K562 (cell line): Measurements from ENCODE around the gene NUB1. TPM values are rescaled to one million over a fixed set of nuclear protein-coding genes. Genes with fewer than 3 reads are reported as not detected.

Source experiments
- EP300 ChIP-seq: IDR thresholded peaks from 2 replicates; pipeline ENCODE4 v1.6.1; 2012; ENCODE audit warnings: low read length, improper control_type of control experiment
- ILK ChIP-seq: fragments of 450-650 bp; IDR thresholded peaks from 2 replicates; pipeline ENCODE4 v1.6.1; 2016; ENCODE audit warnings: missing genetic modification characterization, low read depth, mild to moderate bottlenecking, missing compliant biosample characterization, moderate library complexity, borderline replicate concordance
- KDM1A ChIP-seq, 2 experiments: fragments of 450-650 bp; IDR thresholded peaks; 2 replicates each; pipeline ENCODE4 v1.6.1; 2016; ENCODE audit warnings: mild to moderate bottlenecking in 2 of 2
- NCOA4 ChIP-seq: fragments of 450-650 bp; IDR thresholded peaks from 2 replicates; pipeline ENCODE4 v1.6.1; 2018; ENCODE audit warnings: mild to moderate bottlenecking; ENCODE audit not compliant: partially characterized antibody
- PHF20 ChIP-seq: fragments of 450-650 bp; IDR thresholded peaks from 2 replicates; pipeline ENCODE4 v1.6.1; 2018; ENCODE audit not compliant: partially characterized antibody
- TAL1 ChIP-seq: fragments of 450-650 bp; IDR thresholded peaks from 2 replicates; pipeline ENCODE4 v1.6.1; 2016; ENCODE audit warnings: mild to moderate bottlenecking
- ZEB2 ChIP-seq: fragments of 450-650 bp; IDR thresholded peaks from 2 replicates; pipeline ENCODE4 v1.6.1; 2016
- ZNF57 ChIP-seq: fragments of 450-650 bp; formaldehyde crosslinking; IDR thresholded peaks from 2 replicates; pipeline ENCODE4 v1.4.0; 2020; ENCODE audit warnings: mild to moderate bottlenecking, moderate library complexity
- polyA plus RNA-seq, 8 experiments: library from polyadenylated mRNA; depleted of rRNA in 4 of 8; stranded (reverse) in 5 of 8; unstranded in 3 of 8; fragments of >200 nt; fragmentation: Nextera tagmentation in 2 of 8; fragmentation: Illumina TruSeq in 1 of 8; extraction: Ambion mirVana in 2 of 8; extraction: Trizol in 1 of 8; gene quantifications; 2 replicates each; pipeline versions ENCODE4 v1.2.1 to v1.2.3, GENCODE V29; 2011 to 2014; ENCODE audit warnings: inconsistent platforms in 1 of 8, missing spikeins in 1 of 8
- total RNA-seq, 7 experiments: library from RNA; depleted of rRNA in 6 of 7; stranded (reverse); fragments of >200 nt in 6 of 7; fragmentation: Illumina TruSeq in 2 of 7; extraction: Trizol in 2 of 7; gene quantifications; 2 replicates each; pipeline versions ENCODE4 v1.2.1 to v1.2.3, GENCODE V29; 2011 to 2021; ENCODE audit warnings: low replicate concordance in 1 of 7
- TF ChIP-seq, protein P1 (sequence below), 2 experiments: fragments of 450-650 bp; IDR thresholded peaks; 2 replicates each; pipeline ENCODE4 v1.6.1; 2016; ENCODE audit warnings: mild to moderate bottlenecking in 2 of 2, borderline replicate concordance in 1 of 2, low read depth in 1 of 2, moderate library complexity in 1 of 2
- TF ChIP-seq, protein P2 (sequence below), 2 experiments: fragments of 450-650 bp in 1 of 2; sonication (generic) in 1 of 2; formaldehyde crosslinking in 1 of 2; IDR thresholded peaks; 2 replicates each; pipeline versions ENCODE4 v1.7.1 to v1.9.0; 2016 to 2022; ENCODE audit warnings: inconsistent platforms in 1 of 2, mild to moderate bottlenecking in 1 of 2, missing genetic modification reagents in 1 of 2

Gene NUB1
- total and polyA plus RNA-seq, 9 of the 15 experiments (the other 6 are each of a cell fraction or from before 2014, with no cell fraction given), result 43.2 to 159 (median 85.2) TPM

DNA sequence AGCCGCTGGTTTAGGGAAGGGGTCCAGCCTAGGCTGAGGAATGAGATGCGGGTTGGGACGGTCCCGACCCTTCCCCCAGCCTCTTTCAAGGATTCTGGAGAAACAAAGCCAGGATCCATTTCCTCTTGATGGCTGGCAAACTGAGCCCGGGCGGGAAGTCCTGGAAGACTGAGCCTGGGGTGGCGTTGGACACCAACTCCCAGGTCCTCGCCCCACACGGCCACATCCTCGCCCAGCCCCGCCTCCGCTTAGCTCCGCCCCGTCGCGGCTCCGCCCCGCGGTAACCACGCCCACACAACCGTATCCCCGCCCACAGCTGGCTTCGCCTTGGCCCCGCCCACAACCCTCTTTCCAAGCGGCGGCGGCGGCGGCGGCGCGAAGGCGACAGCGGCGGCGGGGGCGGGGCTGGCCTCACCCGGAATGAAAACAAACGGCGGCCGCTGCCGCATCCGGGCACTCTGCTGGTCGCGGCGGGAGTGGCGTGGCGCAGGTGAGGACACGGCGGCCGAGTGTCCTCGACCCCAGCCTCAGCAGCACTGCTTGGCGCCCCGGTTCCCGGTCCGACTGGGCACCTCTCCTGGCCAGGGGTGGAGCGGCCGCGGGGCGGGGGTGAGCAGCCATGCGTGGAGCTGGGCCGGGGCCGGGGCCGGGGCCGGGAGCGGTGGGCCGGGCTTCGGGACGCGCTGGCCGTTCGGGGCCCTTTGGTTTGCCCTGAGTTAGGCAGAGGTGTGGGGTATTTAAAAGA, at the start of gene NUB1 (continued):
- TF ChIP-seq, protein P1, sequence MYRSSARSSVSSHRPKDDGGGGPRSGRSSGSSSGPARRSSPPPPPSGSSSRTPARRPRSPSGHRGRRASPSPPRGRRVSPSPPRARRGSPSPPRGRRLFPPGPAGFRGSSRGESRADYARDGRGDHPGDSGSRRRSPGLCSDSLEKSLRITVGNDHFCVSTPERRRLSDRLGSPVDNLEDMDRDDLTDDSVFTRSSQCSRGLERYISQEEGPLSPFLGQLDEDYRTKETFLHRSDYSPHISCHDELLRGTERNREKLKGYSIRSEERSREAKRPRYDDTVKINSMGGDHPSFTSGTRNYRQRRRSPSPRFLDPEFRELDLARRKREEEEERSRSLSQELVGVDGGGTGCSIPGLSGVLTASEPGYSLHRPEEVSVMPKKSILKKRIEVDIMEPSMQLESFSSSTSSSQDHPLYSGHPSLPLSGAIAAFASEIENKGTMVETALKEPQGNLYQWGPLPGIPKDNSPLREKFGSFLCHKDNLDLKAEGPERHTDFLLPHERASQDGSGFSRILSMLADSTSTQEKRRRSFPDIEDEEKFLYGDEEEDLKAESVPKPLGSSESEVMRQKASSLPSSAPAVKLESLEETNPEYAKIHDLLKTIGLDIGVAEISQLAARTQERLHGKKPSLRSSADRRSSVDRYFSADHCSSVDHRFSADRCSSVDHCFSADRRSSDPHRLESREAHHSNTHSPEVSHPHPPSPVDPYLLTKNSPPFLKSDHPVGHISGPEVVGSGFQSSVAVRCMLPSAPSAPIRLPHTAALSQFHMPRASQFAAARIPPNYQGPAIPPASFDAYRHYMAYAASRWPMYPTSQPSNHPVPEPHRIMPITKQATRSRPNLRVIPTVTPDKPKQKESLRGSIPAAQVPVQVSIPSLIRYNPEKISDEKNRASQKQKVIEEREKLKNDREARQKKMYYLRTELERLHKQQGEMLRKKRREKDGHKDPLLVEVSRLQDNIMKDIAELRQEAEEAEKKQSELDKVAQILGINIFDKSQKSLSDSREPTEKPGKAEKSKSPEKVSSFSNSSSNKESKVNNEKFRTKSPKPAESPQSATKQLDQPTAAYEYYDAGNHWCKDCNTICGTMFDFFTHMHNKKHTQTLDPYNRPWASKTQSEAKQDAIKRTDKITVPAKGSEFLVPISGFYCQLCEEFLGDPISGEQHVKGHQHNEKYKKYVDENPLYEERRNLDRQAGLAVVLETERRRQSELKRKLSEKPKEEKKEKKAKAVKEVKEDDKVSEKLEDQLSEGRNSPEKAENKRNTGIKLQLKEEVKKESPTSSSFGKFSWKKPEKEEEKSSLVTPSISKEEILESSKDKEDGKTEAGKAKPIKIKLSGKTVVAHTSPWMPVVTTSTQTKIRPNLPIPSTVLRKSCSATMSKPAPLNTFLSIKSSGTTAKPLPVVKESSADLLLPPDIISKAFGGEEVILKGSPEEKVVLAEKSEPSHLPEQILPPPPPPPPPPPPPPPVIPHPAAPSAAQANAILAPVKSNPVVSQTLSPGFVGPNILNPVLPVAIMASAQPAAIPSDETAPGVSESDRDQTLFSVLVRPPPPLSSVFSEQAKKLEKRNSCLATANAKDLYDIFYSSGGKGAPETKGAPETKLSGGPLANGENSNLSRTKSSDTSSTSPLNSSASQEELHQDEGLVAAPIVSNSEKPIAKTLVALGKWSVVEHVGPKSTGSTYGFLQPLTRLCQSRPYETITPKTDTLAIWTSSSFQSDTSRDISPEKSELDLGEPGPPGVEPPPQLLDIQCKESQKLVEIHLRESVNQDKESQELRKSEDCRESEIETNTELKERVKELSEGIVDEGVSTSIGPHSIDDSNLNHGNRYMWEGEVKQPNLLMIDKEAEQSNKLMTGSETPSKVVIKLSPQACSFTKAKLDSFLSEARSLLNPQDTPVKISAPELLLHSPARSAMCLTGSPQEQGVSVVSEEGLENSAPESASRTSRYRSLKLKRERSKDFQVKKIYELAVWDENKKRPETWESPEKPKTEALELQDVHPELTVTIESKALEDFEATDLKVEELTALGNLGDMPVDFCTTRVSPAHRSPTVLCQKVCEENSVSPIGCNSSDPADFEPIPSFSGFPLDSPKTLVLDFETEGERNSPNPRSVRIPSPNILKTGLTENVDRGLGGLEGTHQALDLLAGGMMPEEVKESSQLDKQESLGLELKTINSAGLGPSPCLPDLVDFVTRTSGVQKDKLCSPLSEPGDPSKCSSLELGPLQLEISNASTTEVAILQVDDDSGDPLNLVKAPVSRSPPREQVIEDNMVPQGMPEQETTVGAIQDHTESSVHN (IDR thresholded peaks at IDR 0.05; ENCODE audit: borderline replicate concordance in 1 of 2, low read depth in 1 of 2), result no peak
- TF ChIP-seq KDM1A (IDR thresholded peaks at IDR 0.05) (no peak), ILK (tag) (no peak), NCOA4 (no peak), EP300 (0 out of 2 replicates have a peak, but pooled peaks have one; percentile 16), ZNF57 (no peak), PHF20 (peak; percentile 88), TAL1 (no peak), ZEB2 (no peak)
- TF ChIP-seq, protein P2, sequence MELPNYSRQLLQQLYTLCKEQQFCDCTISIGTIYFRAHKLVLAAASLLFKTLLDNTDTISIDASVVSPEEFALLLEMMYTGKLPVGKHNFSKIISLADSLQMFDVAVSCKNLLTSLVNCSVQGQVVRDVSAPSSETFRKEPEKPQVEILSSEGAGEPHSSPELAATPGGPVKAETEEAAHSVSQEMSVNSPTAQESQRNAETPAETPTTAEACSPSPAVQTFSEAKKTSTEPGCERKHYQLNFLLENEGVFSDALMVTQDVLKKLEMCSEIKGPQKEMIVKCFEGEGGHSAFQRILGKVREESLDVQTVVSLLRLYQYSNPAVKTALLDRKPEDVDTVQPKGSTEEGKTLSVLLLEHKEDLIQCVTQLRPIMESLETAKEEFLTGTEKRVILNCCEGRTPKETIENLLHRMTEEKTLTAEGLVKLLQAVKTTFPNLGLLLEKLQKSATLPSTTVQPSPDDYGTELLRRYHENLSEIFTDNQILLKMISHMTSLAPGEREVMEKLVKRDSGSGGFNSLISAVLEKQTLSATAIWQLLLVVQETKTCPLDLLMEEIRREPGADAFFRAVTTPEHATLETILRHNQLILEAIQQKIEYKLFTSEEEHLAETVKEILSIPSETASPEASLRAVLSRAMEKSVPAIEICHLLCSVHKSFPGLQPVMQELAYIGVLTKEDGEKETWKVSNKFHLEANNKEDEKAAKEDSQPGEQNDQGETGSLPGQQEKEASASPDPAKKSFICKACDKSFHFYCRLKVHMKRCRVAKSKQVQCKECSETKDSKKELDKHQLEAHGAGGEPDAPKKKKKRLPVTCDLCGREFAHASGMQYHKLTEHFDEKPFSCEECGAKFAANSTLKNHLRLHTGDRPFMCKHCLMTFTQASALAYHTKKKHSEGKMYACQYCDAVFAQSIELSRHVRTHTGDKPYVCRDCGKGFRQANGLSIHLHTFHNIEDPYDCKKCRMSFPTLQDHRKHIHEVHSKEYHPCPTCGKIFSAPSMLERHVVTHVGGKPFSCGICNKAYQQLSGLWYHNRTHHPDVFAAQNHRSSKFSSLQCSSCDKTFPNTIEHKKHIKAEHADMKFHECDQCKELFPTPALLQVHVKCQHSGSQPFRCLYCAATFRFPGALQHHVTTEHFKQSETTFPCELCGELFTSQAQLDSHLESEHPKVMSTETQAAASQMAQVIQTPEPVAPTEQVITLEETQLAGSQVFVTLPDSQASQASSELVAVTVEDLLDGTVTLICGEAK (IDR thresholded peaks at IDR 0.05), result peak; percentile 93
- TF ChIP-seq, protein P2 (CRISPR knock-in tag; IDR thresholded peaks at IDR 0.05), result no peak
